HG03097 (cell line): ENCODE results near the gene GPX1.

Experiments used
- ATAC-seq: cut with Tn5 transposase; IDR thresholded peaks from one replicate; pipeline ENCODE4 v1.9.1; 2021; ENCODE audit not compliant: unreplicated experiment, low FRiP score

The GPX1 gene

GRCh38 chr3:49316696-49317457 is 41.3 kb downstream of the GPX1 start:
- no peak for ATAC-seq

- ATAC-seq = no peak
Measured at GRCh38 chr3:49313896-49314688, 44.1 kb downstream of the GPX1 start.

- no peak for ATAC-seq
Measured at GRCh38 chr3:49311283-49311682, 46.9 kb downstream of the GPX1 start.

- no peak for ATAC-seq
Measured at GRCh38 chr3:49310677-49311076, 47.5 kb downstream of the GPX1 start.
